Spleen (tissue), 11 donors: ENCODE results near the gene CAMTA1. TPM values are rescaled to one million over a fixed set of nuclear protein-coding genes. Genes with fewer than 3 reads are reported as not detected.

Source experiments
- DNase-seq: peaks from one replicate; pipeline ENCODE4 v3.0.0-alpha.2; 2020
- H3K27ac ChIP-seq, 8 donors: fragments of 200-600 bp; sonication (generic) in 7 of 8; 1 replicate in 4 of 8; 2 replicates in 4 of 8; pipeline versions ENCODE4 v1.5.0 to v1.8.0; 2016 to 2021; ENCODE audit warnings: inconsistent platforms in 4 of 8, mild to moderate bottlenecking in 4 of 8, moderate library complexity in 1 of 8
- H3K27me3 ChIP-seq, 7 donors: fragments of 200-600 bp; sonication (generic) in 6 of 7; replicated peaks in 1 of 7; 1 replicate in 4 of 7; 2 replicates in 3 of 7; pipeline versions ENCODE4 v1.5.0 to v1.8.0; 2016 to 2021; ENCODE audit warnings: inconsistent platforms in 3 of 7, mild to moderate bottlenecking in 1 of 7
- H3K36me3 ChIP-seq, 6 donors: fragments of 200-600 bp; sonication (generic) in 5 of 6; 1 replicate in 4 of 6; 2 replicates in 2 of 6; pipeline versions ENCODE4 v1.5.0 to v1.8.0; 2016 to 2021; ENCODE audit warnings: inconsistent platforms in 2 of 6
- H3K4me1 ChIP-seq, 6 donors: fragments of 200-600 bp; sonication (generic) in 5 of 6; 1 replicate in 3 of 6; 2 replicates in 3 of 6; pipeline versions ENCODE4 v1.5.0 to v1.8.0; 2016 to 2021; ENCODE audit warnings: inconsistent platforms in 3 of 6
- H3K4me3 ChIP-seq, 8 donors: fragments of 200-600 bp; sonication (generic) in 7 of 8; 1 replicate in 4 of 8; 2 replicates in 4 of 8; pipeline versions ENCODE4 v1.5.0 to v1.8.0; 2016 to 2021; ENCODE audit warnings: inconsistent platforms in 4 of 8, mild to moderate bottlenecking in 4 of 8, moderate library complexity in 2 of 8
- H3K9me3 ChIP-seq, 8 donors: fragments of 200-600 bp; sonication (generic) in 7 of 8; 1 replicate in 4 of 8; 2 replicates in 4 of 8; pipeline versions ENCODE4 v1.5.0 to v1.8.0; 2016 to 2021; ENCODE audit warnings: inconsistent platforms in 4 of 8
- CTCF ChIP-seq, 11 experiments: fragments of 200-600 bp in 7 of 11; fragments of 450-650 bp in 4 of 11; sonication (generic) in 4 of 11; IDR thresholded peaks in 8 of 11; conservative IDR thresholded peaks in 3 of 11; 1 replicate in 7 of 11; 2 replicates in 4 of 11; pipeline versions ENCODE4 v1.4.0 to v1.8.0; 2016 to 2021; ENCODE audit warnings: antibody characterized with exemption in 11 of 11, inconsistent platforms in 4 of 11, mild to moderate bottlenecking in 1 of 11
- POLR2A ChIP-seq, 3 donors: fragments of 450-650 bp; IDR thresholded peaks; one replicate each; pipeline ENCODE4 v1.5.1; 2017; ENCODE audit warnings: antibody characterized with exemption in 3 of 3, mild to moderate bottlenecking in 1 of 3
- POLR2AphosphoS5 ChIP-seq, 3 donors: sonication (generic); formaldehyde crosslinking; IDR thresholded peaks; one replicate each; pipeline ENCODE4 v1.5.1; 2017; ENCODE audit warnings: antibody characterized with exemption in 3 of 3
- WGBS, 5 donors: extraction: QIAGEN DNeasy Blood & Tissue Kit in 3 of 5; methylation state at CpG; one replicate each; pipeline versions ENCODE4 v1.1.5 to v1.1.7; 2013 to 2018; 5-methylcytosine and 5-hydroxymethylcytosine counted together
- intact Hi-C: fragments of 100-400 bp; cut with DNase I; formaldehyde crosslinking; loops from one replicate; pipeline ENCODE4 v1.15.0; 2023; ENCODE audit warnings: low total_unique reads
- polyA plus RNA-seq, 3 donors: library from polyadenylated mRNA; stranded (reverse); fragments of 200-250 nt; gene quantifications; one replicate each; pipeline ENCODE4 v1.2.1, GENCODE V29; 2013
- total RNA-seq, 7 donors: library from RNA; depleted of rRNA in 3 of 7; stranded (reverse); fragments of >200 nt in 3 of 7; fragmentation: NEBNext Ultra II Directional in 4 of 7; extraction: Animal tissue kit (Norgen Biotek cat#: 25700) in 4 of 7; gene quantifications; one replicate each; pipeline versions ENCODE4 v1.1.0 to v1.2.1, GENCODE V29; 2016 to 2021
- donor health status: healthy with polysubstance abuse.
- donor health status: DM: no; HTN: no; CAD: no; lungs with moderate emphysema.
- donor health status: DM: no; HTN: no; CAD: no.
- donor health status: Bipolar disorder and iron deficiency.
- donor health status: healthy.
- donor health status: DM: no; HTN: no; CAD: no.
- donor health status: DM: yes; HTN: yes; CAD: no.

The CAMTA1 gene
- total and polyA plus RNA-seq, 10 donors: 53.0 to 106 (median 77.3) TPM

- no peak for TF ChIP-seq CTCF (IDR thresholded peaks at IDR 0.05 in 8 of 11, conservative IDR thresholded peaks at IDR 0.05 in 3 of 11)
- TF ChIP-seq POLR2A (IDR thresholded peaks at IDR 0.05): no peak
- TF ChIP-seq POLR2AphosphoS5 (IDR thresholded peaks at IDR 0.05): no peak
- Histone ChIP-seq H3K36me3 (no peaks in the 10 kb centered on the region), H3K4me1 (no peaks in the 10 kb centered on the region), H3K27me3 (peaks cover 0 to 9% (median 0%) of the 10 kb centered on the region in 7 donors), H3K27ac (no peak overlapping the region), H3K9me3 (peaks cover 0 to 1% (median 0%) of the 10 kb centered on the region in 8 donors), H3K4me3 (no peak overlapping the region)
- DNase-seq: no peak
- intact Hi-C loops: no loop called here
Observed at GRCh38 chr1:6981595-6981994, 196.3 kb downstream of the CAMTA1 start.

- no peak for DNase-seq
- Histone ChIP-seq H3K9me3 (no peaks in the 10 kb centered on the region), H3K4me3 (no peak overlapping the region), H3K36me3 (no peaks in the 10 kb centered on the region), H3K27me3 (peaks cover 0 to 9% (median 0%) of the 10 kb centered on the region in 7 donors), H3K27ac (no peak overlapping the region), H3K4me1 (no peaks in the 10 kb centered on the region)
- 79 to 92% (median 83%) methylated on average over 4 to 9 of the region's 9 CpGs for WGBS, 5 donors
- TF ChIP-seq CTCF (IDR thresholded peaks at IDR 0.05 in 8 of 11, conservative IDR thresholded peaks at IDR 0.05 in 3 of 11) (no peak), POLR2A (IDR thresholded peaks at IDR 0.05) (no peak), POLR2AphosphoS5 (IDR thresholded peaks at IDR 0.05) (no peak)
- intact Hi-C loops: no loop called here
Observed at GRCh38 chr1:6982443-6982842, 197.2 kb downstream of the CAMTA1 start.

- Histone ChIP-seq H3K27me3 (peaks cover 0 to 12% (median 0%) of the 10 kb centered on the region in 7 donors), H3K36me3 (no peaks in the 10 kb centered on the region), H3K27ac (no peak overlapping the region), H3K9me3 (no peaks in the 10 kb centered on the region), H3K4me1 (no peaks in the 10 kb centered on the region), H3K4me3 (no peak overlapping the region)
- WGBS, 5 donors: 89 to 98% (median 95%) methylated on average over 2 of the region's 2 CpGs
- DNase-seq: no peak
- TF ChIP-seq POLR2A (IDR thresholded peaks at IDR 0.05): no peak
- intact Hi-C loops: no loop called here
Observed at GRCh38 chr1:6982860-6983259, 197.6 kb downstream of the CAMTA1 start.

- Histone ChIP-seq H3K27ac (no peak overlapping the region), H3K27me3 (peaks cover 0 to 14% (median 0%) of the 10 kb centered on the region in 7 donors), H3K4me3 (no peak overlapping the region), H3K4me1 (no peaks in the 10 kb centered on the region), H3K9me3 (no peaks in the 10 kb centered on the region), H3K36me3 (no peaks in the 10 kb centered on the region)
- TF ChIP-seq CTCF (IDR thresholded peaks at IDR 0.05 in 8 of 11, conservative IDR thresholded peaks at IDR 0.05 in 3 of 11) (no peak), POLR2AphosphoS5 (IDR thresholded peaks at IDR 0.05) (no peak), POLR2A (IDR thresholded peaks at IDR 0.05) (no peak)
- no peak for DNase-seq
- intact Hi-C loops: no loop called here
- 85 to 92% (median 86%) methylated on average over 14 of the region's 14 CpGs for WGBS, 5 donors
Observed at GRCh38 chr1:6984536-6984935, 199.3 kb downstream of the CAMTA1 start.

- intact Hi-C loops: no loop called here
- Histone ChIP-seq H3K36me3 (no peaks in the 10 kb centered on the region), H3K4me1 (no peaks in the 10 kb centered on the region), H3K4me3 (no peak overlapping the region), H3K27me3 (peaks cover 0 to 14% (median 0%) of the 10 kb centered on the region in 7 donors), H3K9me3 (peaks cover 0 to 4% (median 0%) of the 10 kb centered on the region in 8 donors), H3K27ac (no peak overlapping the region)
- TF ChIP-seq CTCF (IDR thresholded peaks at IDR 0.05 in 8 of 11, conservative IDR thresholded peaks at IDR 0.05 in 3 of 11) (no peak), POLR2AphosphoS5 (IDR thresholded peaks at IDR 0.05) (no peak), POLR2A (IDR thresholded peaks at IDR 0.05) (no peak)
- peak; percentile 45 for DNase-seq
- 66 to 73% (median 67%) methylated on average over 5 to 7 of the region's 7 CpGs for WGBS, 5 donors
Observed at GRCh38 chr1:6984986-6985385, 199.7 kb downstream of the CAMTA1 start.
